GM12878 (cell line): ENCODE results near the gene GPSM3. TPM values are rescaled to one million over a fixed set of nuclear protein-coding genes. Genes with fewer than 3 reads are reported as not detected.

Source experiments
- BHLHE40 ChIP-seq, 2 experiments: fragments of 450-650 bp in 1 of 2; IDR thresholded peaks; 2 replicates each; pipeline ENCODE4 v1.6.1; 2011 to 2017; ENCODE audit warnings: low read depth in 2 of 2, borderline replicate concordance in 1 of 2, improper control_type of control experiment in 1 of 2, low read length in 1 of 2, mild to moderate bottlenecking in 1 of 2
- CHD2 ChIP-seq: IDR thresholded peaks from 2 replicates; pipeline ENCODE4 v1.6.1; 2011; ENCODE audit warnings: low read depth, low read length, improper control_type of control experiment, borderline replicate concordance
- GABPA ChIP-seq: IDR thresholded peaks from 2 replicates; pipeline ENCODE4 v1.6.1; 2014; ENCODE audit warnings: antibody characterized with exemption, low read depth, mild to moderate bottlenecking, inconsistent platforms
- JUNB ChIP-seq: IDR thresholded peaks from 2 replicates; pipeline ENCODE4 v1.6.1; 2016; ENCODE audit warnings: antibody characterized with exemption, mild to moderate bottlenecking
- NR2C2 ChIP-seq: IDR thresholded peaks from 2 replicates; pipeline ENCODE4 v1.6.1; 2011; ENCODE audit warnings: borderline replicate concordance, low read depth; ENCODE audit not compliant: control insufficient read depth, insufficient read length
- NRF1 ChIP-seq: conservative IDR thresholded peaks from 2 replicates; pipeline ENCODE4 v1.6.1; 2011; ENCODE audit warnings: mild to moderate bottlenecking, low read depth, low read length, improper control_type of control experiment
- PAX8 ChIP-seq: fragments of 450-650 bp; IDR thresholded peaks from 2 replicates; pipeline ENCODE4 v1.6.1; 2017; ENCODE audit warnings: mild to moderate bottlenecking, moderate library complexity
- SP1 ChIP-seq: IDR thresholded peaks from one replicate; pipeline ENCODE4 v1.6.1; 2011; ENCODE audit warnings: low read depth, low read length
- SRF ChIP-seq, 2 experiments: IDR thresholded peaks; 2 replicates each; pipeline ENCODE4 v1.6.1; 2011; ENCODE audit warnings: low read depth in 2 of 2, low read length in 2 of 2, mild to moderate bottlenecking in 1 of 2, moderate library complexity in 1 of 2
- ZNF274 ChIP-seq: IDR thresholded peaks from one replicate; pipeline ENCODE4 v1.8.0; 2011; ENCODE audit not compliant: insufficient read length, insufficient read depth
- ZZZ3 ChIP-seq: IDR thresholded peaks from 2 replicates; pipeline ENCODE4 v1.6.1; 2011; ENCODE audit warnings: low read depth; ENCODE audit not compliant: control insufficient read depth, insufficient read length
- polyA plus RNA-seq, 11 experiments: library from polyadenylated mRNA; depleted of rRNA in 4 of 11; unstranded in 6 of 11; stranded (reverse) in 5 of 11; fragments of >200 nt; fragmentation: Nextera tagmentation in 4 of 11; fragmentation: Illumina TruSeq in 1 of 11; extraction: Ambion mirVana in 4 of 11; extraction: Trizol in 1 of 11; gene quantifications; 1 replicate in 1 of 11; 2 replicates in 10 of 11; pipeline versions ENCODE4 v1.2.1 to v1.2.3, GENCODE V29; 2011 to 2016; ENCODE audit warnings: inconsistent platforms in 2 of 11, missing spikeins in 2 of 11, low read depth in 1 of 11
- total RNA-seq, 4 experiments: library from RNA; depleted of rRNA in 3 of 4; stranded (reverse); fragments of >200 nt in 3 of 4; fragmentation: Illumina TruSeq in 1 of 4; extraction: Trizol in 1 of 4; gene quantifications; 2 replicates each; pipeline versions ENCODE4 v1.2.1 to v1.2.3, GENCODE V29; 2013 to 2021
- TF ChIP-seq, protein P1 (sequence below): fragments of 450-650 bp; IDR thresholded peaks from 2 replicates; pipeline ENCODE4 v1.6.1; 2017; ENCODE audit warnings: antibody characterized with exemption, mild to moderate bottlenecking, moderate library complexity
- TF ChIP-seq, protein P2 (sequence below): fragments of 150-350 bp; IDR thresholded peaks from 2 replicates; pipeline ENCODE4 v1.6.1; 2016; ENCODE audit warnings: low read depth, low read length
- TF ChIP-seq, protein P3 (sequence below): IDR thresholded peaks from 2 replicates; pipeline ENCODE4 v1.6.1; 2012; ENCODE audit warnings: mild to moderate bottlenecking, low read depth, low read length
- TF ChIP-seq, protein P4 (sequence below): fragments of 450-650 bp; IDR thresholded peaks from 2 replicates; pipeline ENCODE4 v1.6.1; 2017; ENCODE audit warnings: low read depth, mild to moderate bottlenecking, moderate library complexity
- TF ChIP-seq, protein P5 (sequence below): IDR thresholded peaks from 2 replicates; pipeline ENCODE4 v1.6.1; 2012; ENCODE audit warnings: low read depth, low read length, improper control_type of control experiment

Gene GPSM3
- total and polyA plus RNA-seq, 10 of the 15 experiments (the other 5 are each of a cell fraction or from before 2014, with no cell fraction given): 22.0 to 137 (median 113) TPM

DNA sequence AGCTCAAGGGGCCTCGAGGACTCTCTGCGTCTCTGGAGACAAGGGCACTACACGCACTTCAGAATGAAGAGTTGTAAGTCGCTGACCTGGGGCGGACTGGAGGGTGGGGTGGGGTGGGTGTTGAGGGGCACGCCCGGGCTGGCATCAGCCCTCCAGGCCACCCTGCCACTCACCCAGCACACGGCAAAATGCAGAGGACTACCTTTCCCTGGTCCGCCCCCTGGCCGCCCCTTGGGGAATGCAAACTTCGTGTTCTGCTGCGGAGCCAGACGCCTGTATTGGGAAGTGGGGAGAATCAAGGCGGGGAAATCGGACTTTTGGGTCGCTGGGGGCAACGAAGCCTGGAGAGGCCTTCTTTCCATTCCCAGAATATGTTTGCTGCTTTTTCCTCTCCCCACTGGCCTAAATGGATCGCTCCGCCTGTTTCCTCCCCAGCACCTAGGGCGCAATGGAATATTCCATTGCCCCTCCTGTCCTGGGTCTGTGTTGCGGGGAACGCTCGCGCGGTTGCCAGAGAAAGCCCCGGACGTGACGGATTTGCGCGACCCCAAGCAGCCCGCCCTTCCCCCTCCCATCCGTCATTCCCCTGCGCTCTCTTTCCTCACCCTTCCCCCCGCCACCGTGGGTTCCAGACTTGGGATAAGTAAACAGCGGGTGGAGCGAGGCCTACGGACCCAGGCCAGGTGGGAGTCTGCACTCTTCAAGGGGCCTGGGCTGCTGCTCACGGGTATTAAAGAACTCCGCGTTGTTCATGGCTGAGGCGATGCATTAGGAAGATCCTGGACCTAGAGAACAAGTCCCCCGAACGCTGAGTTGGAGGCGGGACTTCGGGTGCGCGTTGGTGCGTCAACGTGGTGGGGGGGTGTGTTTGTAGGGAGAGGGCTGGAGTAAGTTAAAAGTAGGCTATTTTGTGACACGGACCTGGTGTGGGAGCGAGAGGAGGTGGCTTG is 38.6 kb downstream of the GPSM3 start, which contains the start of gene PPT2 (continued):
- TF ChIP-seq, protein P1, sequence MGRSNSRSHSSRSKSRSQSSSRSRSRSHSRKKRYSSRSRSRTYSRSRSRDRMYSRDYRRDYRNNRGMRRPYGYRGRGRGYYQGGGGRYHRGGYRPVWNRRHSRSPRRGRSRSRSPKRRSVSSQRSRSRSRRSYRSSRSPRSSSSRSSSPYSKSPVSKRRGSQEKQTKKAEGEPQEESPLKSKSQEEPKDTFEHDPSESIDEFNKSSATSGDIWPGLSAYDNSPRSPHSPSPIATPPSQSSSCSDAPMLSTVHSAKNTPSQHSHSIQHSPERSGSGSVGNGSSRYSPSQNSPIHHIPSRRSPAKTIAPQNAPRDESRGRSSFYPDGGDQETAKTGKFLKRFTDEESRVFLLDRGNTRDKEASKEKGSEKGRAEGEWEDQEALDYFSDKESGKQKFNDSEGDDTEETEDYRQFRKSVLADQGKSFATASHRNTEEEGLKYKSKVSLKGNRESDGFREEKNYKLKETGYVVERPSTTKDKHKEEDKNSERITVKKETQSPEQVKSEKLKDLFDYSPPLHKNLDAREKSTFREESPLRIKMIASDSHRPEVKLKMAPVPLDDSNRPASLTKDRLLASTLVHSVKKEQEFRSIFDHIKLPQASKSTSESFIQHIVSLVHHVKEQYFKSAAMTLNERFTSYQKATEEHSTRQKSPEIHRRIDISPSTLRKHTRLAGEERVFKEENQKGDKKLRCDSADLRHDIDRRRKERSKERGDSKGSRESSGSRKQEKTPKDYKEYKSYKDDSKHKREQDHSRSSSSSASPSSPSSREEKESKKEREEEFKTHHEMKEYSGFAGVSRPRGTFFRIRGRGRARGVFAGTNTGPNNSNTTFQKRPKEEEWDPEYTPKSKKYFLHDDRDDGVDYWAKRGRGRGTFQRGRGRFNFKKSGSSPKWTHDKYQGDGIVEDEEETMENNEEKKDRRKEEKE: peak; percentile 80
- peak; percentile 82 for TF ChIP-seq BHLHE40 (IDR thresholded peaks at IDR 0.05; ENCODE audit: borderline replicate concordance in 1 of 2, low read depth in 2 of 2, low read length in 1 of 2)
- no peak for TF ChIP-seq ZNF274
- TF ChIP-seq ZZZ3: no peak
- TF ChIP-seq, protein P2, sequence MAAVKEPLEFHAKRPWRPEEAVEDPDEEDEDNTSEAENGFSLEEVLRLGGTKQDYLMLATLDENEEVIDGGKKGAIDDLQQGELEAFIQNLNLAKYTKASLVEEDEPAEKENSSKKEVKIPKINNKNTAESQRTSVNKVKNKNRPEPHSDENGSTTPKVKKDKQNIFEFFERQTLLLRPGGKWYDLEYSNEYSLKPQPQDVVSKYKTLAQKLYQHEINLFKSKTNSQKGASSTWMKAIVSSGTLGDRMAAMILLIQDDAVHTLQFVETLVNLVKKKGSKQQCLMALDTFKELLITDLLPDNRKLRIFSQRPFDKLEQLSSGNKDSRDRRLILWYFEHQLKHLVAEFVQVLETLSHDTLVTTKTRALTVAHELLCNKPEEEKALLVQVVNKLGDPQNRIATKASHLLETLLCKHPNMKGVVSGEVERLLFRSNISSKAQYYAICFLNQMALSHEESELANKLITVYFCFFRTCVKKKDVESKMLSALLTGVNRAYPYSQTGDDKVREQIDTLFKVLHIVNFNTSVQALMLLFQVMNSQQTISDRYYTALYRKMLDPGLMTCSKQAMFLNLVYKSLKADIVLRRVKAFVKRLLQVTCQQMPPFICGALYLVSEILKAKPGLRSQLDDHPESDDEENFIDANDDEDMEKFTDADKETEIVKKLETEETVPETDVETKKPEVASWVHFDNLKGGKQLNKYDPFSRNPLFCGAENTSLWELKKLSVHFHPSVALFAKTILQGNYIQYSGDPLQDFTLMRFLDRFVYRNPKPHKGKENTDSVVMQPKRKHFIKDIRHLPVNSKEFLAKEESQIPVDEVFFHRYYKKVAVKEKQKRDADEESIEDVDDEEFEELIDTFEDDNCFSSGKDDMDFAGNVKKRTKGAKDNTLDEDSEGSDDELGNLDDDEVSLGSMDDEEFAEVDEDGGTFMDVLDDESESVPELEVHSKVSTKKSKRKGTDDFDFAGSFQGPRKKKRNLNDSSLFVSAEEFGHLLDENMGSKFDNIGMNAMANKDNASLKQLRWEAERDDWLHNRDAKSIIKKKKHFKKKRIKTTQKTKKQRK: no peak
- TF ChIP-seq CHD2: peak; percentile 95
- no peak for TF ChIP-seq NRF1
- TF ChIP-seq, protein P3, sequence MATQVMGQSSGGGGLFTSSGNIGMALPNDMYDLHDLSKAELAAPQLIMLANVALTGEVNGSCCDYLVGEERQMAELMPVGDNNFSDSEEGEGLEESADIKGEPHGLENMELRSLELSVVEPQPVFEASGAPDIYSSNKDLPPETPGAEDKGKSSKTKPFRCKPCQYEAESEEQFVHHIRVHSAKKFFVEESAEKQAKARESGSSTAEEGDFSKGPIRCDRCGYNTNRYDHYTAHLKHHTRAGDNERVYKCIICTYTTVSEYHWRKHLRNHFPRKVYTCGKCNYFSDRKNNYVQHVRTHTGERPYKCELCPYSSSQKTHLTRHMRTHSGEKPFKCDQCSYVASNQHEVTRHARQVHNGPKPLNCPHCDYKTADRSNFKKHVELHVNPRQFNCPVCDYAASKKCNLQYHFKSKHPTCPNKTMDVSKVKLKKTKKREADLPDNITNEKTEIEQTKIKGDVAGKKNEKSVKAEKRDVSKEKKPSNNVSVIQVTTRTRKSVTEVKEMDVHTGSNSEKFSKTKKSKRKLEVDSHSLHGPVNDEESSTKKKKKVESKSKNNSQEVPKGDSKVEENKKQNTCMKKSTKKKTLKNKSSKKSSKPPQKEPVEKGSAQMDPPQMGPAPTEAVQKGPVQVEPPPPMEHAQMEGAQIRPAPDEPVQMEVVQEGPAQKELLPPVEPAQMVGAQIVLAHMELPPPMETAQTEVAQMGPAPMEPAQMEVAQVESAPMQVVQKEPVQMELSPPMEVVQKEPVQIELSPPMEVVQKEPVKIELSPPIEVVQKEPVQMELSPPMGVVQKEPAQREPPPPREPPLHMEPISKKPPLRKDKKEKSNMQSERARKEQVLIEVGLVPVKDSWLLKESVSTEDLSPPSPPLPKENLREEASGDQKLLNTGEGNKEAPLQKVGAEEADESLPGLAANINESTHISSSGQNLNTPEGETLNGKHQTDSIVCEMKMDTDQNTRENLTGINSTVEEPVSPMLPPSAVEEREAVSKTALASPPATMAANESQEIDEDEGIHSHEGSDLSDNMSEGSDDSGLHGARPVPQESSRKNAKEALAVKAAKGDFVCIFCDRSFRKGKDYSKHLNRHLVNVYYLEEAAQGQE: no peak
- TF ChIP-seq, protein P4, sequence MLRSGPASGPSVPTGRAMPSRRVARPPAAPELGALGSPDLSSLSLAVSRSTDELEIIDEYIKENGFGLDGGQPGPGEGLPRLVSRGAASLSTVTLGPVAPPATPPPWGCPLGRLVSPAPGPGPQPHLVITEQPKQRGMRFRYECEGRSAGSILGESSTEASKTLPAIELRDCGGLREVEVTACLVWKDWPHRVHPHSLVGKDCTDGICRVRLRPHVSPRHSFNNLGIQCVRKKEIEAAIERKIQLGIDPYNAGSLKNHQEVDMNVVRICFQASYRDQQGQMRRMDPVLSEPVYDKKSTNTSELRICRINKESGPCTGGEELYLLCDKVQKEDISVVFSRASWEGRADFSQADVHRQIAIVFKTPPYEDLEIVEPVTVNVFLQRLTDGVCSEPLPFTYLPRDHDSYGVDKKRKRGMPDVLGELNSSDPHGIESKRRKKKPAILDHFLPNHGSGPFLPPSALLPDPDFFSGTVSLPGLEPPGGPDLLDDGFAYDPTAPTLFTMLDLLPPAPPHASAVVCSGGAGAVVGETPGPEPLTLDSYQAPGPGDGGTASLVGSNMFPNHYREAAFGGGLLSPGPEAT: 0 out of 2 replicates have a peak, but pooled peaks have one; percentile 9
- no peak for TF ChIP-seq NR2C2
- no peak for TF ChIP-seq PAX8
- TF ChIP-seq SP1: no peak
- TF ChIP-seq, protein P5, sequence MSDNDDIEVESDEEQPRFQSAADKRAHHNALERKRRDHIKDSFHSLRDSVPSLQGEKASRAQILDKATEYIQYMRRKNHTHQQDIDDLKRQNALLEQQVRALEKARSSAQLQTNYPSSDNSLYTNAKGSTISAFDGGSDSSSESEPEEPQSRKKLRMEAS: 0 out of 2 replicates have a peak, but pooled peaks have one; percentile 22
- peak in 1 of 2 experiments; percentile 68; a peak in 1 of 4 replicates for TF ChIP-seq SRF (IDR thresholded peaks at IDR 0.05; ENCODE audit: low read depth in 2 of 2, low read length in 2 of 2)
- TF ChIP-seq GABPA: peak; percentile 75
- TF ChIP-seq JUNB: no peak
